Endothelial cell of umbilical vein (primary cell): Measurements from ENCODE around the gene CMIP. TPM values are rescaled to one million over a fixed set of nuclear protein-coding genes. Genes with fewer than 3 reads are reported as not detected.

ENCODE experiments used
- BruUV-seq: library from RNA; stranded (reverse); fragments of 400-500 nt; replicated peaks from 2 replicates; lab custom pipeline; 2021; lab: Mats Ljungman, UMichigan
- CTCF ChIA-PET: fragments of 300-600, 350-600 bp; sonication (Branson Sonifier 250); formaldehyde crosslinking; loops from one replicate; lab custom pipeline; 2021; ENCODE audit warnings: antibody characterized with exemption, inconsistent platforms; lab: Charles Lee
- POLR2A ChIA-PET: fragments of 300-600, 350-600 bp; sonication (Branson Sonifier 250); formaldehyde crosslinking; loops from one replicate; lab custom pipeline; 2021; ENCODE audit warnings: antibody characterized with exemption, inconsistent platforms; lab: Charles Lee
- DNase-seq: peaks from one replicate; pipeline ENCODE4 v3.0.0-alpha.2; 2011; ENCODE audit warnings: low read depth, low spot score
- FAIRE-seq: peaks from 2 replicates; lab custom pipeline; 2011; peaks lifted over from hg19 to GRCh38; lab: Jason Lieb, UNC
- H2AFZ ChIP-seq: 2 replicates; pipeline ENCODE4 v1.6.0; 2012; ENCODE audit warnings: low read depth, low read length, control low read depth, inconsistent platforms
- H3K27ac ChIP-seq: 2 replicates; pipeline ENCODE4 v1.5.1; 2011; ENCODE audit warnings: low read depth, mild to moderate bottlenecking, control low read depth, low read length, moderate library complexity; ENCODE audit not compliant: insufficient read depth
- H3K27me3 ChIP-seq, 2 experiments: 2 replicates each; pipeline versions ENCODE4 v1.6.0 to v1.6.1; 2011; ENCODE audit warnings: low read length in 2 of 2, mixed read lengths in 1 of 2; ENCODE audit not compliant: control insufficient read depth in 2 of 2, insufficient read depth in 2 of 2
- H3K36me3 ChIP-seq, 2 experiments: 2 replicates in 1 of 2; 3 replicates in 1 of 2; pipeline ENCODE4 v1.5.1; 2011; ENCODE audit warnings: low read length in 2 of 2, mild to moderate bottlenecking in 1 of 2, moderate library complexity in 1 of 2; ENCODE audit not compliant: control insufficient read depth in 2 of 2, insufficient read depth in 2 of 2; ENCODE audit errors: extremely low read depth in 1 of 2
- H3K4me1 ChIP-seq: 3 replicates; pipeline ENCODE4 v1.5.1; 2011; ENCODE audit warnings: mild to moderate bottlenecking, low read length; ENCODE audit not compliant: control insufficient read depth, insufficient read depth; ENCODE audit errors: extremely low read depth
- H3K4me2 ChIP-seq: 2 replicates; pipeline ENCODE4 v1.6.1; 2011; ENCODE audit warnings: low read length, control low read depth, mixed read lengths; ENCODE audit not compliant: insufficient read depth
- H3K4me3 ChIP-seq, 3 experiments: fragments of 200-600 bp in 1 of 3; sonication (generic), shearing (Covaris generic) in 1 of 3; replicated peaks in 1 of 3; 2 replicates each; pipeline ENCODE4 v1.5.1; 2011 to 2016; ENCODE audit warnings: control low read depth in 3 of 3, low read length in 3 of 3, mild to moderate bottlenecking in 2 of 3, inconsistent platforms in 1 of 3, low read depth in 1 of 3, moderate library complexity in 1 of 3; ENCODE audit not compliant: insufficient read depth in 1 of 3
- H3K79me2 ChIP-seq: 2 replicates; pipeline ENCODE4 v1.6.0; 2012; ENCODE audit warnings: low read length, inconsistent platforms; ENCODE audit not compliant: control insufficient read depth, insufficient read depth
- H3K9ac ChIP-seq: replicated peaks from 2 replicates; pipeline ENCODE3; 2011; ENCODE audit warnings: low read length, control low read depth; ENCODE audit not compliant: insufficient read depth; ENCODE audit errors: extremely low read depth
- H3K9me1 ChIP-seq: replicated peaks from 3 replicates; pipeline ENCODE4 v1.6.0; 2011; ENCODE audit warnings: mild to moderate bottlenecking, low read length; ENCODE audit not compliant: control insufficient read depth, insufficient read depth; ENCODE audit errors: extremely low read depth
- H3K9me3 ChIP-seq: replicated peaks from 2 replicates; pipeline ENCODE4 v1.5.1; 2012; ENCODE audit warnings: low read length, inconsistent platforms; ENCODE audit not compliant: control insufficient read depth, insufficient read depth
- H4K20me1 ChIP-seq: replicated peaks from 2 replicates; pipeline ENCODE3; 2011; ENCODE audit warnings: mild to moderate bottlenecking, low read length; ENCODE audit not compliant: control insufficient read depth, insufficient read depth; ENCODE audit errors: extremely low read depth
- EZH2 ChIP-seq: IDR thresholded peaks from 2 replicates; pipeline ENCODE4 v1.6.1; 2012; ENCODE audit warnings: borderline replicate concordance, low read depth, mild to moderate bottlenecking, moderate library complexity, low read length, inconsistent platforms; ENCODE audit not compliant: severe bottlenecking
- FOS ChIP-seq: IDR thresholded peaks from 2 replicates; pipeline ENCODE4 v1.6.1; 2011; ENCODE audit warnings: mild to moderate bottlenecking, low read length, moderate library complexity, borderline replicate concordance; ENCODE audit not compliant: insufficient read depth
- GATA2 ChIP-seq: IDR thresholded peaks from 2 replicates; pipeline ENCODE4 v1.7.0; 2011; ENCODE audit warnings: low read depth, mild to moderate bottlenecking, moderate library complexity, mixed read lengths, low read length; ENCODE audit not compliant: insufficient read length, insufficient read depth
- JUN ChIP-seq: IDR thresholded peaks from 2 replicates; pipeline ENCODE4 v1.6.1; 2011; ENCODE audit warnings: borderline replicate concordance, low read depth; ENCODE audit not compliant: insufficient read length, insufficient read depth
- MYC ChIP-seq: IDR thresholded peaks from one replicate; pipeline ENCODE4 v1.6.1; 2011; ENCODE audit warnings: mild to moderate bottlenecking, low read depth, low read length
- POLR2A ChIP-seq: IDR thresholded peaks from 2 replicates; pipeline ENCODE4 v1.6.1; 2012; ENCODE audit warnings: low read depth, mild to moderate bottlenecking, control low read depth, low read length
- POLR2AphosphoS5 ChIP-seq: IDR thresholded peaks from 2 replicates; pipeline ENCODE4 v1.6.1; 2012; ENCODE audit warnings: low read depth, mild to moderate bottlenecking, control low read depth, low read length, moderate library complexity; ENCODE audit not compliant: insufficient read depth
- dilution Hi-C: fragments of 300-500 bp; cut with MboI; formaldehyde crosslinking; loops from one replicate; pipeline ENCODE4 v1.15.0; 2019; ENCODE audit warnings: low sequenced_read_pairs; ENCODE audit not compliant: extremely low pct_ligation_motif_present
- intact Hi-C: fragments of 100-400 bp; cut with micrococcal nuclease; formaldehyde crosslinking; loops from one replicate; pipeline ENCODE4 v1.10.0; 2022
- polyA plus RNA-seq, 4 experiments: library from polyadenylated mRNA; depleted of rRNA in 3 of 4; stranded (reverse) in 3 of 4; unstranded in 1 of 4; fragments of >200 nt; gene quantifications; 2 replicates each; pipeline versions ENCODE4 v1.2.1 to v1.2.3, GENCODE V29; 2011 to 2012; ENCODE audit warnings: missing spikeins in 1 of 4
- total RNA-seq: library from RNA; stranded (reverse); gene quantifications from 2 replicates; pipeline ENCODE4 v1.2.3, GENCODE V29; 2021
- TF ChIP-seq, protein P1 (sequence below), 2 donors: IDR thresholded peaks; 1 replicate in 1 of 2; 2 replicates in 1 of 2; pipeline ENCODE4 v1.5.1; 2011; ENCODE audit warnings: low read length in 2 of 2, mild to moderate bottlenecking in 2 of 2, moderate library complexity in 2 of 2, control low read depth in 1 of 2, inconsistent platforms in 1 of 2, low read depth in 1 of 2; ENCODE audit not compliant: insufficient read depth in 1 of 2; ENCODE audit errors: extremely low read depth in 1 of 2
- TF ChIP-seq, protein P2 (sequence below): IDR thresholded peaks from 2 replicates; pipeline ENCODE4 v1.6.1; 2011; ENCODE audit not compliant: insufficient read depth, insufficient read length

CMIP gene
- total and polyA plus RNA-seq, 2 donors (not counting 3 experiments of a cell fraction or from before 2014, with no cell fraction given) = 29.0 to 101 TPM

DNA sequence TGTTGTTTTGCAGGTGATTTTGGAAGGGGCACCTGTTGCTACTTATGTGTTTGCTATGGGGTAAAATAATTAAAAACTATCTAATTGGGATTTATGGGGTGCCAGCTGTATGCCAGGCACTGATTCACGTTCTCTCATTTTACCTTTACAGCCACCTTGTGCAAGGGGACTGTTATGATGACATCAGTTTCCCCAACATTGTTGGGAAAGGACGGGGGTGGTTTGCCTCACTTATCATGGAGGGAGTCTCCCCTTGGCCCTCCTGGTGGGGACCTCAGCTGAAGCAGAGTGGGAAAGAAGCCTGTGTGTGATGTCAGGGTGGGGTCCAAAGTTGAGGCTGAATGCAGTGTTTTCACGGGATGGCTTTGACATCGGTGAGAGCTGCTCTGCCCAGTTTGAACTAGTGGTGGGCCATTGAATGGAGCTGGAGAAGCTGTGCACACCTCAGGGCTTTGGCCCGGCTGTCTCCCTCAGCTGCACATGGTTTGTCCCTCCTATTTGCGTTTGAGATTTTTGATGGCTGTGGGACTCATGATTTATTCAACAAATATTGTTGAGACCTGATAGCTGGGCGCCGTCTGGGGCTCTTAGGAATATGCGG is 36.1 kb downstream of the CMIP start:
- Histone ChIP-seq H3K27ac (no peak overlapping the region), H2AFZ (no peak overlapping the region), H3K79me2 (peaks cover 65% of the 10 kb centered on the region), H3K9ac (no peak overlapping the region), H3K4me1 (peaks cover 44% of the 10 kb centered on the region), H4K20me1 (no peaks in the 10 kb centered on the region), H3K36me3 (peaks cover 0 to 2% of the 10 kb centered on the region in 2 experiments), H3K27me3 (no peaks in the 10 kb centered on the region), H3K4me2 (no peak overlapping the region), H3K4me3 (no peak overlapping the region), H3K9me1 (no peaks in the 10 kb centered on the region), H3K9me3 (no peaks in the 10 kb centered on the region)
- no peak for DNase-seq
- intact Hi-C loops (no loop called here), dilution Hi-C loops (no loop called here)
- CTCF ChIA-PET = interaction anchor here (2.4 kb wide), 1 partner anchor 8 kb away, joined by 9 read pairs; no protein-coding TSS in a partner anchor
- no peak for TF ChIP-seq POLR2A
- TF ChIP-seq MYC = no peak
- no peak for TF ChIP-seq POLR2AphosphoS5
- no peak for TF ChIP-seq JUN
- TF ChIP-seq EZH2 = no peak
- TF ChIP-seq GATA2 = no peak
- TF ChIP-seq FOS = no peak
- TF ChIP-seq, protein P1, sequence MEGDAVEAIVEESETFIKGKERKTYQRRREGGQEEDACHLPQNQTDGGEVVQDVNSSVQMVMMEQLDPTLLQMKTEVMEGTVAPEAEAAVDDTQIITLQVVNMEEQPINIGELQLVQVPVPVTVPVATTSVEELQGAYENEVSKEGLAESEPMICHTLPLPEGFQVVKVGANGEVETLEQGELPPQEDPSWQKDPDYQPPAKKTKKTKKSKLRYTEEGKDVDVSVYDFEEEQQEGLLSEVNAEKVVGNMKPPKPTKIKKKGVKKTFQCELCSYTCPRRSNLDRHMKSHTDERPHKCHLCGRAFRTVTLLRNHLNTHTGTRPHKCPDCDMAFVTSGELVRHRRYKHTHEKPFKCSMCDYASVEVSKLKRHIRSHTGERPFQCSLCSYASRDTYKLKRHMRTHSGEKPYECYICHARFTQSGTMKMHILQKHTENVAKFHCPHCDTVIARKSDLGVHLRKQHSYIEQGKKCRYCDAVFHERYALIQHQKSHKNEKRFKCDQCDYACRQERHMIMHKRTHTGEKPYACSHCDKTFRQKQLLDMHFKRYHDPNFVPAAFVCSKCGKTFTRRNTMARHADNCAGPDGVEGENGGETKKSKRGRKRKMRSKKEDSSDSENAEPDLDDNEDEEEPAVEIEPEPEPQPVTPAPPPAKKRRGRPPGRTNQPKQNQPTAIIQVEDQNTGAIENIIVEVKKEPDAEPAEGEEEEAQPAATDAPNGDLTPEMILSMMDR (IDR thresholded peaks at IDR 0.05; ENCODE audit: extremely low read depth in 1 of 2, insufficient read depth in 1 of 2, low read depth in 1 of 2, low read length in 2 of 2) = no peak
- TF ChIP-seq, protein P2, sequence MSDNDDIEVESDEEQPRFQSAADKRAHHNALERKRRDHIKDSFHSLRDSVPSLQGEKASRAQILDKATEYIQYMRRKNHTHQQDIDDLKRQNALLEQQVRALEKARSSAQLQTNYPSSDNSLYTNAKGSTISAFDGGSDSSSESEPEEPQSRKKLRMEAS = no peak
- POLR2A ChIA-PET = no interaction called here
- no TSS peak for BruUV-seq
- FAIRE-seq = no peak
